ES-I3 (cell line): ENCODE data around the gene SH2D2A.

ENCODE experiments used
- H3K36me3 ChIP-seq: 2 replicates; pipeline ENCODE4 v1.6.1; 2013; ENCODE audit warnings: mild to moderate bottlenecking, low read length, control low read depth, moderate library complexity; ENCODE audit not compliant: insufficient read depth
- H3K4me1 ChIP-seq: 2 replicates; pipeline ENCODE4 v1.6.1; 2013; ENCODE audit warnings: mild to moderate bottlenecking, control low read depth, low read length; ENCODE audit not compliant: insufficient read depth
- H3K9ac ChIP-seq: 2 replicates; pipeline ENCODE4 v1.6.1; 2013; ENCODE audit warnings: low read depth, mild to moderate bottlenecking, low read length, moderate library complexity
- H3K9me3 ChIP-seq: 2 replicates; pipeline ENCODE4 v1.6.1; 2013; ENCODE audit warnings: mild to moderate bottlenecking, low read length, moderate library complexity; ENCODE audit not compliant: control insufficient read depth, insufficient read depth

SH2D2A gene

GRCh38 chr1:156856282-156856785, 39.7 kb upstream of the SH2D2A start:
- Histone ChIP-seq H3K9ac (no peak overlapping the region), H3K4me1 (no peaks in the 10 kb centered on the region), H3K9me3 (no peaks in the 10 kb centered on the region), H3K36me3 (no peaks in the 10 kb centered on the region)

DNA sequence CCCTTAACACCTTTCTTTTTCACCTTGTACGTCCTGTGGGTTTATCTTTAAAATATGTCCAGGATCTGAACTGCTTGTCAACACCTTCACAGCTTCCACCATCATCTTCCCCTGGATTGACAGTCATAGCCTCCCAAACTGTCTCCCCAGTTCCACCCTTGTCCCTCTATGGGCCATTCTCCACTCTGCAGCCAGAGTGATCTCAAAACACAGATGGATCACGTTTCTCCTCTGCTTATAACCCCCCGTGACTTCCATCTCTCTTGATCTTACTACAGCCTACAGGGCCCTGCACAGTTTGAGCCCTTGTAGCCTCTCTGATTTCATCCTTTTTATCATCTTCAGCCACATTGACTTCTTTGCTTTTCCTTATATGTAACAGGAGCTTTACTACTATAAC, 38.0 kb upstream of the SH2D2A start:
- H3K9me3 ChIP-seq: no peaks in the 10 kb centered on the region
- no peaks in the 10 kb centered on the region for H3K36me3 ChIP-seq
- no peaks in the 10 kb centered on the region for H3K4me1 ChIP-seq
- no peak overlapping the region for H3K9ac ChIP-seq

DNA sequence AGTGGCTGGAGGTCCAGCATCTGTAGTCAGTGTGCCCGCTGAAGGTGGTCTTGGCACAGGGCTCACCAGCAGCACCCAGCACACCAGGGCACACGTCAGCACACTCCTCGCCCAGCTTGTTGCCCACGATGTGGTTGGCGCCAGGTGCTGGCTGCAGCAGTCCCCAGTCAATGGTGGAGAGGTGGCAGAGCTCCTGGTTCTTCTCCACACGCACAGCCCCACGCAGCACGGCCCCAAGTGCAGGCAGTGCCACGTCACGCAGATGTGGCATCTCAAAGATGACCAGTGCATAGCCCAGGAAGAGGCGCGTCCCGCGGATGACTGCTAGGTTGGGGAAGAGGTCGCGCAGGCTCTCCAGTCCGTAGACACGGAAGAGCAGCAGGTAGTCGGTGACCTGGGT, 37.1 kb upstream of the SH2D2A start:
- Histone ChIP-seq H3K9me3 (no peaks in the 10 kb centered on the region), H3K9ac (no peak overlapping the region), H3K36me3 (no peaks in the 10 kb centered on the region), H3K4me1 (no peaks in the 10 kb centered on the region)

DNA sequence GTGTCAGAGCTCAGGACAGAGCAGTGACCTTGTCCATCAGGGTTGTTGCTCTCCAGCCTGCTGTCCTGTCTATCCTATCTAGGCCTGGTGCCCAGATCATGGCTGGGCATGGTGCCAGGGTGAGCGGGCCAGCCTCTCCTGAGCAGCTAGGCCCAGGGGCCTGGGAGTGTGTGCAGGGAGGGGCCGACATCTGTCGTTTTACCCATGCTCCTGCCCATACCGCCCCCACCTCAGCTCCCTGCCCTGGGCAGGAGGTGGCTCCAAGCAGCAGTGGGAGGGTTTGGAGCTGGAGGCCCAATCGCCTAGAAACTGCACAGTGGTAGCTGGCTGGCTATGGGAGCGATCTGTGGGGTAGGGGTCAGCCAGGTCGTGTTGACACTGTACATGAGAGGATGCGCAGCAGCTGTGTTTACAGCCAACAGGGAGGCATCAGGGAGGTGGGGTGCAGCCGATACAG, 35.8 kb upstream of the SH2D2A start:
- Histone ChIP-seq H3K9me3 (no peaks in the 10 kb centered on the region), H3K9ac (no peak overlapping the region), H3K4me1 (peaks cover 3% of the 10 kb centered on the region; the same call in 1 of the 2 replicates)

GRCh38 chr1:156851779-156852417, 35.2 kb upstream of the SH2D2A start:
- no peak overlapping the region for H3K9ac ChIP-seq
- no peaks in the 10 kb centered on the region for H3K36me3 ChIP-seq
- H3K9me3 ChIP-seq: no peaks in the 10 kb centered on the region
- peaks cover 3% of the 10 kb centered on the region; the same call in 1 of the 2 replicates for H3K4me1 ChIP-seq

More for the DNA sequence above, 35.8 kb upstream of the SH2D2A start:
- no peaks in the 10 kb centered on the region for H3K36me3 ChIP-seq

GRCh38 chr1:156849151-156849496, 32.5 kb upstream of the SH2D2A start:
- Histone ChIP-seq H3K9ac (peak overlapping the region; percentile 26; the same call in 1 of the 2 replicates), H3K9me3 (no peaks in the 10 kb centered on the region), H3K36me3 (no peaks in the 10 kb centered on the region), H3K4me1 (peaks cover 6% of the 10 kb centered on the region; the same call in 1 of the 2 replicates)

GRCh38 chr1:156848461-156849150, 32.0 kb upstream of the SH2D2A start:
- H3K36me3 ChIP-seq: no peaks in the 10 kb centered on the region
- peak overlapping the region; percentile 26; the same call in 1 of the 2 replicates for H3K9ac ChIP-seq
- no peaks in the 10 kb centered on the region for H3K9me3 ChIP-seq
- H3K4me1 ChIP-seq: peaks cover 6% of the 10 kb centered on the region; the same call in 1 of the 2 replicates

DNA sequence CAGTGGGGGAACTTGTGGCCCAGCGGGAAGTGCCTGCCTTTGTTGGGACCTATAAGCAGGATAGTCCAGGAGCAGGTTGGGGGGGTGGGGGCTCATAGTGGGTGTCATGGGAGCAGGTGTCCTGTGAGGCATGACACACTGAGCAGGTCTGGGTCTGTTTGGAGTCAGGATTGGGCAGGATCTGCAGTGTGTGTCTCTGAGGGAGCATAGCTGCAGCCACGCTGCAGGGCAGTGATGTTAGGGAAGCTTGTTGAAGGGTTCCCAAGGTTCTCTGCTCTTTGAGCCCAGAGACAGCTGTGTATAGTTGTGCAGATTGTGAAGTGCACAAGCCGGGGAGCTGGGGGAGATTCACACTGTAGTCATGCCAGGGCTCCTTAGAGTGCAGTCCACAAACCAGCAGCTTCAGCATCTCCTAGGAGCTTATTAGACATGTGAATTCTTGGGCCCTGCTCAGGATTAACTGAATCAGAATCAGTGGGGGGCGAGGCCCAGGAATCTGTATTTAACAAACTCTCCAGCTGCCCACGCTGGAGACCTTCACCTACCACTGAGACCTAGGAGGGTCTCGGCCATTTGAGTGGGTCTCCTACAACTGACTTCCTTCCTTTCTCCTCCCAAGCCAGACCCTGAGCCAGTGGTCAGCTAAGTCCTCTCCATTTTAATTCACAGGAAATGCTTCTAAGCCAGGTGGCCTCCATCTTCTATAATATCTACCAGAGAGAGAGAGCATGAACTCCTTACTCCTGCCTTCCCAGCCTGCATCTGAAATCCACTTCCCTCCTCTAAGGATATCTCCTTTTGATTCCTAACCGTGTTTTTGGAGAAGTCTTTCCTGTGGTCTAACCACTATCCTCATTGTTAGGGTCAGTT, 31.2 kb upstream of the SH2D2A start:
- peak overlapping the region; percentile 26; the same call in 1 of the 2 replicates for H3K9ac ChIP-seq
- H3K4me1 ChIP-seq: peaks cover 6% of the 10 kb centered on the region; the same call in 1 of the 2 replicates
- no peaks in the 10 kb centered on the region for H3K9me3 ChIP-seq

DNA sequence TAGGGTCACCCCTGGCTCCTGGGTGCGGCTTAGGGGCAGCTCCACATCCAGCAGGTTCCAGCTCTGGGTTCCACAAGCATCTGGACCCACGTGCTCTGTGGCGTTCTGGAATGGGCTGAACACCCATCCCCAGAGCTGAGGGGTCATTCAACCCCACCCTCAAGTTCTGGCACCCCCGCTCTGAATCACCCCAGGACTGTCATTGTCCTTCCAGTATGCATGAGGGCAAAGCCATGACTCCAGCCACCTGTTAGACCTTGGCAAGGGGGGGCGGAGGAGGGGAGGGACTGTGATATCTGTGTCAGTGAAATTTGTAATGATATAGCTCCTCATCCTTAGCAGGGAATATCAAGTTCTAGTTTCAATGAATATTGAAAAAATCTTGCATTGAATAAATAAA, 30.0 kb upstream of the SH2D2A start:
- H3K9me3 ChIP-seq: no peaks in the 10 kb centered on the region
- H3K36me3 ChIP-seq: no peaks in the 10 kb centered on the region

More for the DNA sequence above, 31.2 kb upstream of the SH2D2A start:
- H3K36me3 ChIP-seq: no peaks in the 10 kb centered on the region

DNA sequence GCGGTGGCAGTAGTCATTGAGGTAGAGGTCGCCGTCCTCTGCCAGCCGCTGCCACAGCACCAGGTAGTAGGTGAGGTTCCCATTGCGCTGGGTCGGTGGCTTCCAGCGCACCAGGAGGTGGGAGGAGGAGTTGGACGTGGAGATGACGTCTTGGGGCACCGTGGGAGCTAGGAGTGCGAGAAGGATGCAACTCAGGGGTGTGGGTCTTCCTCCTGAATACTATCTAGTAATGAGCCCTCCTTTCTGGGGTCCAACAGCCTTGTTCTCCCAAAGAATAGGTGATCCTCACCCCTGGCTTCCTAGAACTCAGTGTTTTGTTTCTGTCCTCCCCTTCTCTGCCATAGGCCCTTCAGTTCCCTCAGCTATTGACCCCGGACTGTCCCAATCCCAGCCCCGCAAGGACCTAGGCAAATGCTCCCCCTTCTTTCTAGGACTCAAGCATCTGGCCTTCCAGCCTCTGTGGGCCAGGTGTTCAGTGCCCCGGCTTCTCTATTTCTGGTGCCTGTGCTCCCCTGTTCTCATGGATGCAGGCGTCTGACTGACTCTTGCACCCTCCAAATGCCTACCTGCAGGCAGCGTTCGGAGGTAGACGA, 29.4 kb upstream of the SH2D2A start:
- Histone ChIP-seq H3K9ac (no peak overlapping the region), H3K4me1 (peaks cover 6% of the 10 kb centered on the region; the same call in 1 of the 2 replicates), H3K9me3 (no peaks in the 10 kb centered on the region), H3K36me3 (no peaks in the 10 kb centered on the region)

More for the DNA sequence above, 30.0 kb upstream of the SH2D2A start:
- Histone ChIP-seq H3K4me1 (peaks cover 6% of the 10 kb centered on the region; the same call in 1 of the 2 replicates), H3K9ac (no peak overlapping the region)

GRCh38 chr1:156845055-156845952, 28.7 kb upstream of the SH2D2A start:
- H3K36me3 ChIP-seq: no peaks in the 10 kb centered on the region
- H3K9ac ChIP-seq: no peak overlapping the region; the same call in 1 of the 2 replicates
- no peaks in the 10 kb centered on the region for H3K9me3 ChIP-seq
- peaks cover 6% of the 10 kb centered on the region; the same call in 1 of the 2 replicates for H3K4me1 ChIP-seq

- H3K9me3 ChIP-seq: no peaks in the 10 kb centered on the region
- H3K36me3 ChIP-seq: no peaks in the 10 kb centered on the region
- H3K4me1 ChIP-seq: peaks cover 6% of the 10 kb centered on the region; the same call in 1 of the 2 replicates
- no peak overlapping the region; the same call in 1 of the 2 replicates for H3K9ac ChIP-seq
Measured at GRCh38 chr1:156844638-156845037, 28.0 kb upstream of the SH2D2A start.

DNA sequence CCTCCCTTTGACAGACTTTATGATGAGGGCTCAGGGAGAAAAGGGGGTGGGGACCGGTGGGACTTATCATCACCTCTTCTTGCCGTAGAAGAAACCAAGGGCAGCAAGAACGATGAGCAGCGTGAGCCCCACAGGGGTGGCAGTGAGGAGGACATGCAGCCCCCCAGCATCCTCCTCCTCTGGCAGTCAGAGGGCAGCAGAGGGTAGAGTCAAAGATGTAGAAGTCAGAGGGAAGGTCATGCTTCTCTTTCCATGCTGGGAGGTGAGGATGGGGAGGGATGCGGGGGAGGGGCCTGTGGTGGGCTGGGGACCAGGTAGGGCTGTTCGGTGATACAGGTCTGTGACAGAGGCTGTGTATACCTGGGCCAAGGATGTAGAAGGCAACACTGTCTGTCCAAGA, 27.5 kb upstream of the SH2D2A start:
- Histone ChIP-seq H3K4me1 (peaks cover 6% of the 10 kb centered on the region; the same call in 1 of the 2 replicates), H3K9me3 (no peaks in the 10 kb centered on the region), H3K36me3 (no peaks in the 10 kb centered on the region), H3K9ac (no peak overlapping the region)
